Liver (tissue), 3 donors: Measurements from ENCODE around the gene SPSB1.

ENCODE experiments used
- ATF3 ChIP-seq: IDR thresholded peaks from 2 replicates; pipeline ENCODE4 v1.6.1; 2016; ENCODE audit warnings: antibody characterized with exemption
- CTCF ChIP-seq: fragments of 150-350 bp; IDR thresholded peaks from 2 replicates; pipeline ENCODE4 v1.5.1; 2017; ENCODE audit warnings: improper control_type of control experiment, low read depth, low read length; ENCODE audit not compliant: missing input control
- EGR1 ChIP-seq, 2 donors: IDR thresholded peaks; 2 replicates each; pipeline ENCODE4 v1.6.1; 2016 to 2018; ENCODE audit warnings: antibody characterized with exemption in 2 of 2, low read depth in 2 of 2
- REST ChIP-seq: IDR thresholded peaks from 2 replicates; pipeline ENCODE4 v1.6.1; 2016; ENCODE audit warnings: antibody characterized with exemption, mild to moderate bottlenecking
- SP1 ChIP-seq: IDR thresholded peaks from 2 replicates; pipeline ENCODE4 v1.6.1; 2018; ENCODE audit warnings: antibody characterized with exemption, mild to moderate bottlenecking
- TAF1 ChIP-seq: conservative IDR thresholded peaks from 2 replicates; pipeline ENCODE4 v1.6.1; 2016; ENCODE audit warnings: antibody characterized with exemption, mild to moderate bottlenecking
- ZBTB33 ChIP-seq: IDR thresholded peaks from 2 replicates; pipeline ENCODE4 v1.6.1; 2016; ENCODE audit warnings: antibody characterized with exemption
- donor health status: healthy.
- donor health status: healthy.

- no peak for TF ChIP-seq TAF1
- TF ChIP-seq CTCF = no peak
- TF ChIP-seq EGR1 (IDR thresholded peaks at IDR 0.05; ENCODE audit: low read depth in 2 of 2) = no peak
- TF ChIP-seq ATF3 = no peak
- TF ChIP-seq ZBTB33 = no peak
- no peak for TF ChIP-seq SP1
- no peak for TF ChIP-seq REST
Measured at GRCh38 chr1:9248341-9249262, 44.1 kb upstream of the SPSB1 start.
